Heart left ventricle (tissue), 13 donors: ENCODE data around the gene FBXO38.

ENCODE experiments used
- POLR2A ChIP-seq, 2 donors: fragments of 450-650 bp; IDR thresholded peaks; one replicate each; pipeline ENCODE4 v1.6.1; 2017; ENCODE audit warnings: antibody characterized with exemption in 2 of 2, mild to moderate bottlenecking in 2 of 2, moderate library complexity in 2 of 2
- TF ChIP-seq, protein P1 (sequence below), 12 donors: fragments of 200-600 bp; sonication (generic) in 4 of 12; IDR thresholded peaks; one replicate each; pipeline versions ENCODE4 v1.5.0 to v1.8.0; 2018 to 2022; ENCODE audit warnings: antibody characterized with exemption in 12 of 12, mild to moderate bottlenecking in 5 of 12
- donor health status: ischemic (EF 13 %, LVEDD 7.1; RV severe dilation, severe dysfunction).
- donor health status: DM: no; HTN: yes; CAD: no.
- donor health status: DM: no; HTN: no; CAD: no.
- donor health status: ischemic (EF 25% LVEDD 6.9; RV normal size, moderate dysfunction).
- donor health status: ischemic (EF 25% LVEDD 5.7; RV mildly dilated, moderate dysfunction).
- donor health status: ischemic (EF 35%, LVEDD 5.7; RV mildly dilated, moderate dysfunction).
- donor health status: nonischemic (EF 11% LVEDD 7.7; RV severe dilation, severe dysfunction).
- donor health status: DM: yes; HTN: yes; CAD: no.
- donor health status: PGD.
- donor health status: ischemic (EF 29% LVEDD 5.4; RV normal size, mild dysfunction).
- donor health status: nonischemic (EF 23%, LVEDD 6.1; RV moderate dilation, normal function).

DNA sequence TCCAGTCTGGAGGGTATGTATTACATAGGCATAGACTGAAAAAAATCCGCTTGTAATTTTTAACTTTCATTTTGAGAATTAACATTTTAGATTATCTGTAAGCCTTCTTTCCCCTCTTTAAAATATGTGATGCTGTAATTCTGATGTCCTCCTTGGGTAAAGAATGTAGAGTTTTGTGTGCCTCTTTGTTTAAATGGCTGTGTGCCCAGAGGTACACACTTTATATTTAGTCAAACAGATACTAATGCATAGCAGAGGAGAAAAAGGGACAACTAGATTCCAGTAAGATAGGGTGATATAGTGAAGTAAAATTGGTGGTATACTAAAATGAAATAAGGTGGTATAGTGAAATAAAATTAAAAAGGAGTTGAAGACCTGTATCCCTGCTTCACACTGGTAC, 1.3 kb downstream of the FBXO38 start:
- TF ChIP-seq, protein P1, sequence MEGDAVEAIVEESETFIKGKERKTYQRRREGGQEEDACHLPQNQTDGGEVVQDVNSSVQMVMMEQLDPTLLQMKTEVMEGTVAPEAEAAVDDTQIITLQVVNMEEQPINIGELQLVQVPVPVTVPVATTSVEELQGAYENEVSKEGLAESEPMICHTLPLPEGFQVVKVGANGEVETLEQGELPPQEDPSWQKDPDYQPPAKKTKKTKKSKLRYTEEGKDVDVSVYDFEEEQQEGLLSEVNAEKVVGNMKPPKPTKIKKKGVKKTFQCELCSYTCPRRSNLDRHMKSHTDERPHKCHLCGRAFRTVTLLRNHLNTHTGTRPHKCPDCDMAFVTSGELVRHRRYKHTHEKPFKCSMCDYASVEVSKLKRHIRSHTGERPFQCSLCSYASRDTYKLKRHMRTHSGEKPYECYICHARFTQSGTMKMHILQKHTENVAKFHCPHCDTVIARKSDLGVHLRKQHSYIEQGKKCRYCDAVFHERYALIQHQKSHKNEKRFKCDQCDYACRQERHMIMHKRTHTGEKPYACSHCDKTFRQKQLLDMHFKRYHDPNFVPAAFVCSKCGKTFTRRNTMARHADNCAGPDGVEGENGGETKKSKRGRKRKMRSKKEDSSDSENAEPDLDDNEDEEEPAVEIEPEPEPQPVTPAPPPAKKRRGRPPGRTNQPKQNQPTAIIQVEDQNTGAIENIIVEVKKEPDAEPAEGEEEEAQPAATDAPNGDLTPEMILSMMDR (IDR thresholded peaks at IDR 0.05): no peak
- no peak for TF ChIP-seq POLR2A (IDR thresholded peaks at IDR 0.05)
